GM21526 (cell line): ENCODE results near the gene OR13J1.

Source experiments
- ATAC-seq: cut with Tn5 transposase; IDR thresholded peaks from one replicate; pipeline ENCODE4 v1.9.1; 2021; ENCODE audit warnings: moderate library complexity; ENCODE audit not compliant: unreplicated experiment, low FRiP score

OR13J1 gene

DNA sequence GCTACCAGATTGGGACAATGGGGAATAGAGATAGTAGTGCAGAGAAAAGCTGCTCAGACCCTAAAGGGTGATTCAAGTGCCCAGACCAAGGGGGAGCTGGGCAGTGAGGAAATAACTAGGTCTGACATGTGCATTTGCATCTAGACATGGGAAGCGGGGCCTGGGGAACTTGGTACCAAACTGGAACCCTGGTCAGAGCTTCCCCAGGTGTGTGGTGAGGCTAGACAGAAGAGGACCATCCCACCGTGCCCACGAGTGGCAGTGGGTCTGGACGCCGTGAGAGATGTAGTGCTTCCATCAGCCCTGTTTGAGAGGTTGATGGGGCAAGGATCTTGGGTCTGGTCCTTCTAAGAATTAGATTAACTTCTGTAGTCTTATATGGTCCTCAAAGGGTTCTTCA lies 33.6 kb downstream of the OR13J1 start:
- no peak for ATAC-seq

- ATAC-seq: no peak
Measured at GRCh38 chr9:35835766-35836165, 34.4 kb downstream of the OR13J1 start.

- no peak for ATAC-seq
Measured at GRCh38 chr9:35835216-35835632, 35.0 kb downstream of the OR13J1 start.

GRCh38 chr9:35834260-35835215 lies 35.7 kb downstream of the OR13J1 start:
- no peak for ATAC-seq

- ATAC-seq: no peak
Measured at GRCh38 chr9:35832814-35833213, 37.4 kb downstream of the OR13J1 start.

DNA sequence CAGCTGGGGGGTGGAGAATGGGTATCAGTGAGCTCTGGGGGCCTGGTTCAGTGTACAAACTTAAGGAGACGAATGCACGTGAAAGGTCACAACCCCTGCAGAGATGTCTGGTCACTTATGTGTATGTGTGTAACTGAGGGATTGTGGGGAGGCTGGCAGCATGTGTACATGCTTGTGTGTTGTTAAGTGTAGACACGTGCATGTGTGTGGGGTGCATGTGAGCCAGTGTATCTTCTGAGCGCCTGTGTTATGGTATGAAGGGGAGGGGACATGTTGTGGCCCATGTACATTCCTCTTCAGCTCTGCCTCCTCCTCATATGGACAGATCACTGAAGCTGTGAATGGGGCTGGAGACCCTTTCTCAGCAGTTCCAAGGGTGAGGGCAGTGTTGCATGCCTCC lies 39.2 kb downstream of the OR13J1 start:
- no peak for ATAC-seq

GRCh38 chr9:35829764-35830096 lies 40.5 kb downstream of the OR13J1 start:
- ATAC-seq: no peak

GRCh38 chr9:35829084-35829763 lies 41.0 kb downstream of the OR13J1 start, which contains the start of gene TMEM8B:
Gene TMEM8B, plus strand, starts transcription at chr9:35829228. Its CDS starts 220 bp downstream, at chr9:35829448.
- no peak for ATAC-seq

DNA sequence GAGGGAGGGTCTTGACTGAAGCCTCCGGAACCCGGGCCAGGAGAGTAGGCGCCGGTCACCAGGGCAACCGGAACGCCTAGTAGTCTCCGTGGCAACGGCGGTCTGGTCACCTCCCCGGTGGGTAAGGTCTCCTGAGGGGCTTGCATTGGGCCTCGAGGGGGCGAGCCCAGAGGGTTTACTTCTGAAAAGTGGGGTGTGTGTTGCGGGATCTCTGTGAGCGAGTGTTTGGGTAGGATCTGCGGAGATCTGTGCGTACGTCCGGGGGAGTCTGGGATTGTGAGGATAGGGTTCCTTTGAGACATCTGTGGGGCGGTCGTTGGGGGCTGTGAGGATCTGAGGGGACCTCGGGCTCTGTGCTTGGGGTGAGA lies 41.5 kb downstream of the OR13J1 start, which contains the start of gene FAM221B:
FAM221B (minus strand) TSS at position 17 of the 368 bp plus-strand sequence. CDS start 2,571 bp downstream, outside the sequence.
- no peak for ATAC-seq

- no peak for ATAC-seq
Measured at GRCh38 chr9:35827486-35827885, 42.7 kb downstream of the OR13J1 start.

DNA sequence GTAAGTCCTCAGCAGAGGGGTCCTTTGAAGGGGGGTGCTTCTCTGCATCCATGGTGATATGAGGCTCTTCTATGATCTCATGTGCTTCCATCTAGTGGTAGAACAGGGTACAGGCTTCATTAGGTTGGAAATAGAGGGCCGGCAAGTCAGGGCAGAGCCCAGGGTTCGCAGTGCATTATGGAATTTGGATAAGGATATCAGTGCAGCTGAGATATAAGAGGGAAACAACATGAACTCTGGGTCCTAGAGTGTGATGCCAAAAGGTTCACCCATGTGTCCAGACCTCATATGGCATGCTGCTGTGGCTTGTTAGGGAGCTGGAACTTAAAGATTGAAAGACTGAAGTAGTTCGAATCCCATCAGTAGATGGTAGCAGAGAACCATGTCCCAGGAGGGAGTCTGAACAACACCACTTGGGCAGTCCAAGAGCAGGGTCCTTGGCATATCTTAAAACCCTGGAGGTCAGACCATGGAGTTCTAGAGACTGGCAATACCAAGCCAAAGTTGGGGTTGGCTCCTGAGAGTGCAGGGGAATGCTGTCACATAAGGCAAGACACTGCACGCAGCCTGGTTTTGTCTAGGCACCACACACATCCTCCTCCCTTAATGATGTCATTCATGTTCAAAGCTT lies 44.0 kb downstream of the OR13J1 start:
- peak; percentile 43 for ATAC-seq

DNA sequence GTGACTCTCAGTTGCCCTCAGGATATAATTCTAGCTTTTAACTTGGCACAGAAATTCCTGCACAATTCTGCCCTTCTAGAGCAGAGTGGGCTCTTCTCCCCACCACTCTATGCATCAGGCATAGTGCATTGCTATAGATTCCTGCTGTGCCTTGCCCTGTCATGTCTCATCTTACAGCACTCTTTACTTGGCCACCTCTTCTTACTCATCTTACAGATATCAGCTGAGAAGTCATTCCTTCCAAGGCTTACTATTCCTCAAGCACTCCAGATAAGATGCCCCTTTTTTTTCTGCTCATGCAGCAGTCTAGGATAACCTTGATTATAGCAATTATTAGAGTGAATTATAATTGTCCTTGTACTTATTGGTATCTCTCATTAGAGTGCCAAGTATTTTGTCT lies 47.3 kb downstream of the OR13J1 start:
- ATAC-seq: no peak

DNA sequence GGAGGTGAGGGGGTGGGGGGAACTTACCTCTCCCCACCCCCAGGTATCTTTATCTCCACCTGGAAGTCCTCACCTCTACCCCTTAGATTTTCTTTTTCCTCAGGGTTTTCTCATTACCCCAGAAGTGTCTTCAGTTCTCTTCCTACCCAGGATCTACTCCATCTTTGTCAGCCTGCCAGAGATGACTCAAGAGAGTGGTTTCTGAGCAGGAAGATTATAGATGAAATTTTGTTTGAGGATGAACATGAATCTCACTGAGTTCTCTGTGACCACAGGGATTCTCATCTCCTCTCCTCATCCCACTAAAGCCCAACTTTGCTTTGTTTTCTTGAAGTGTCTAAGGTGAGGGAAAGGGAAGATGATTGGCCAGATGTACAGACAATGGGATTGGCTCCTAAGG lies 50.1 kb downstream of the OR13J1 start:
- ATAC-seq: no peak
